GM19099 (cell line): ENCODE measurements around the gene HDAC11.

Experiments used
- POLR2A ChIP-seq: IDR thresholded peaks from 3 replicates; pipeline ENCODE4 v1.6.1; 2011; ENCODE audit warnings: low read depth; ENCODE audit not compliant: insufficient read length; ENCODE audit errors: extremely low read depth

HDAC11 gene, protein sequence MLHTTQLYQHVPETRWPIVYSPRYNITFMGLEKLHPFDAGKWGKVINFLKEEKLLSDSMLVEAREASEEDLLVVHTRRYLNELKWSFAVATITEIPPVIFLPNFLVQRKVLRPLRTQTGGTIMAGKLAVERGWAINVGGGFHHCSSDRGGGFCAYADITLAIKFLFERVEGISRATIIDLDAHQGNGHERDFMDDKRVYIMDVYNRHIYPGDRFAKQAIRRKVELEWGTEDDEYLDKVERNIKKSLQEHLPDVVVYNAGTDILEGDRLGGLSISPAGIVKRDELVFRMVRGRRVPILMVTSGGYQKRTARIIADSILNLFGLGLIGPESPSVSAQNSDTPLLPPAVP

GRCh38 chr3:13479582-13480339, at the start of gene HDAC11:
Gene HDAC11, plus strand, starts transcription at chr3:13480306. Its CDS starts 42 bp downstream, at chr3:13480348.
- peak; percentile 66 for TF ChIP-seq POLR2A

GRCh38 chr3:13432093-13432492, 48.0 kb upstream of the HDAC11 start:
- TF ChIP-seq POLR2A, result no peak

DNA sequence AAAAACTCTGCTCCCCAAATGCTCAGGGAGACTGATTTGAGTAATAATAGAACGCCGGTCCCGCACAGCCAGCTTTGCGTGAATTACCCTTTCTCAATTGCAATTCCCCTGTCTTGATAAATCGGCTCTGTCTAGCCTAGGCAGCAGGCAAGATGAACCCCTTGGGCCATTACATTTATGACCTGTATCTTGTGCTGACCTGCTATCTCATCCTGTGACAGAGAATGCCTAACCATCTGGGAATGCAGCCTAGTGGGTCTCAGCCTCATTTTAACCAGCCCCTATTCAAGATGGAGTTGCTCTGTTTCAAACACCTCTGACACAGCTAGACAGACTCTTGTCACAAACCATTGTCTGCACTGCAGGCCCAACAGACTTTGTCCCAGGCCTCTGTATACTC, 46.2 kb upstream of the HDAC11 start:
- TF ChIP-seq POLR2A, result no peak

GRCh38 chr3:13440204-13440817, 39.8 kb upstream of the HDAC11 start:
- no peak for TF ChIP-seq POLR2A

DNA sequence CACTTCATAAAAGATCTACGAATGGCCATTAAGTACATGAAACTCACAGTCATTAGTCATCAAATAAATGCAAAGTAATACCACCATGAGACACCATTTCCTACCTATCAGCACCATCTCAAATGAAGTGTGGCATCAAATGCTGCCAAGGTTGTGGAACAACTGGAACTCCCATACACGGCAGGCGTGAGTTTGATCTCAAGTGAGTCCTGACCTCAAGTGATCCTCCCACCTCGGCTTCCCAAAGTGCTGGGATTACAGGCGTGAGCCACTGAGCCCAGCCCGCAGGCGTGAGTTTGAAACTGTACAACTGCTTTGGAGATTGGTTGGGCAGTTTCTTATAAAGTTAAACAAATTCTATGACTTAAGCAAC, 28.8 kb upstream of the HDAC11 start:
- TF ChIP-seq POLR2A, result no peak

GRCh38 chr3:13452490-13453335, 27.4 kb upstream of the HDAC11 start:
- TF ChIP-seq POLR2A, result no peak

DNA sequence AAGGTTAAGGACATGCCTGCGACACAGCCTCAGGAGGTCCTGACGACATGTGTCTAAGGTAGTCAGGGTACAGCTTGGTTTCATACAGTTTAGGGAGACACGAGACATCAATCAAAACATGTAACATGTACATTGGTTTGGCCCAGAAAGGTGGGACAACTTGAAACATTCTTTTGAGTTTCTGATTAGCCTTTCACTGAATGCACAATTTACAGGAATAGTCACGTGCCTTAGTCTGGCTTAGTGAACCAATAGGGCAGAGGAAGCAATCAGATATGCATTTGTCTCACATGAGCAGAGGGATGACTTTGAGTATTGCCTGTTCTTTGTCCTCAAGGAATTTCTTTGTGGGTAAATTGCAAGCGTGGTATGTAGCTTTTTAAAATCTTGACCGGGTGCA, 24.5 kb upstream of the HDAC11 start:
- TF ChIP-seq POLR2A, result no peak

- no peak for TF ChIP-seq POLR2A
Measured at GRCh38 chr3:13457593-13457992, 22.5 kb upstream of the HDAC11 start.

DNA sequence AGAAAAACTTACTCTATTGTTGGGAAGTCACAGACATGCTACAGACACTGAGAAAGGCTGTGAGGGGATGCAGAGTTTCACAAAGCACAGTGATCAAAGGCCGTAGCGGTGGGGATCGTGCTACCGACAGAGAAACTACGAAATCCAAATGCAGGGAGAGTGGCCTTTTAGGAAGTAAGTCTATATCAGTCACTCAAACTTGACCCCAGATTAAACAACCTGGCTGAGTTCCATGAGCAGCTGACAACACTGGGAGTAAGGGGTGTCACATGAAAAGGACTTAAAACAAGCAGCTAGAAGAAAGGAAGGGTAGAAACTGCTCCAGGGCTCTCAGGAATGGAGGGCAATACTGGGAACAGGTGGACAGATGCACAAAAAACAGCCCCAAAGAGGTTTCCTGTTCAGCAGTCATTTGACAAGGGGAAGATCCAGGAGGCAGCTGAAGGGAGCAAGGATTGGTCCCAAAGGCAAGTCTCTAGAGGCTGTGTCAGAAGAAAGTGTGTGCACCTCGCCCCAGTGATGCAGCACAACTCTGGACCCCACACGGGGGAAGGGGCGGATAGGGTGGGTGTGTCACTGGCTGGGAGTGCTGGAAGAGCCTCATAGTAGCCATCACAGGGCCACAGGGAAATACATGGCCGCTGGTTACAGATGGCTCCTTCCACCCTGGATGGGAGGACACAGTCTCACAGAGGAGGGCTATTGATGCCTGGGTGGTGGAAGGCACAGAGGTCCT, 20.3 kb upstream of the HDAC11 start:
- TF ChIP-seq POLR2A, result no peak

DNA sequence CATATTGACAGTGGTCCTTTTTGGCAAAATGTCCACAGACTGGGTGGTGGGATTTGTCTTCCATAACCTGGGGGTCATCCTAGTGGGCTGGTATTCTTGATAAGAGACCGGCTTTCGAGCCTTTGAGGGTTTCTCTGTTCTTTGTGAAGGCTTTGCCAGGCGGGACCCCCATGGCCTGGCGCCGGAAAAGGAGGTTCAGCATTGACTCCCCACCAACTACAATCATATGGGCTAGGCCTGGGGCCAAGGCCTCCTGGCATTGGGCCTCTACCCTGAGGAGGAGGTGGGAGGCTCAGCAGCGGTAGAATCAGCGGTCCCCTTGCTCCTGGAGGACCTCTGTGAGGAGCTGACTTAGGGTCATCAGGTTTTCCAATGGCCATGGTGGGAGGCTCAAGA, 19.8 kb upstream of the HDAC11 start:
- TF ChIP-seq POLR2A, result no peak

DNA sequence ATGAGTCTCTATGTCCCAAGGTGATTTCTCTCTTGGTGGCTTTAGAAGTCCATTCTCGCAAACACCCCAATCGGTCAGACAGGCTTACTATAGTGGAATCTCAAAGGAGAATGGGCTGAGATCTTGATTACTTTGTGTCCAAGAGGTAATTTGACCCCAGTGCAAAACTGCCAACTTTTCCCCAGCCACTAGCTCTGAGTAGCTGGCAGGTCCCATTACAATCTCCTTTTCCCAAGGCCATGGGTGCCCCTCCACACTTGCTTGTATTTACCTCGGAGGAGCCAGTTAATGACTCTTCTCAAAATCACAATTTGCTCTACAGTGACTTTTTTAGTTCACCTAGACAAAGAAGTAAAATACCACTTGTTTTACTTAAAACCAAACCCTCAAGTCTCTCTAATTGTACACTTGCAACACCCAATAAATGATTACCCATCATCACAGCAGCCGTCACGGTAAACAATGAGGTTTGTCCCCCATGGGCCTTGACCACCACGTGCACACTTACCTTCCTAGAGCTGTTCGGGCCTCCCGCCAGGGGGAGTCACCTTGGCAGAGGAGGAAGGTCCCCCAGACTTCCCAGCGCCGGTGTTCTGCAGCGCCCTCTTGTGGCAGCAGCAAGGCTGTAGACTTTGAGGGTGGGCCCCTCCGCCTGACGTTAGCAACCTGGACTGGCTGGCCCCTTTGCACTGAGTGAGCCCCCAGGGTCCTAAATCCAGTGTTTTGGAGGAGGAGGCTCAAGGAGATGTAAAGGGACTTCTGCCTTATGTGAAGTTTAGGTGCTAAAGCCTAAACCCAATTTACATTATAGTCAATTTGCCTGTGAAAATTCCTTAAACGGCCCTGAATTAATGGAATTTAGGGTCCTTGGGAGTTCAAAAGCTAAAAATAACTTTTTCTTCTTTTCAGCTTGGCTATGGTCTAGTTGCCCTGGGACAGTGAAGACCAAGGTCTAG, 18.7 kb upstream of the HDAC11 start:
- no peak for TF ChIP-seq POLR2A

DNA sequence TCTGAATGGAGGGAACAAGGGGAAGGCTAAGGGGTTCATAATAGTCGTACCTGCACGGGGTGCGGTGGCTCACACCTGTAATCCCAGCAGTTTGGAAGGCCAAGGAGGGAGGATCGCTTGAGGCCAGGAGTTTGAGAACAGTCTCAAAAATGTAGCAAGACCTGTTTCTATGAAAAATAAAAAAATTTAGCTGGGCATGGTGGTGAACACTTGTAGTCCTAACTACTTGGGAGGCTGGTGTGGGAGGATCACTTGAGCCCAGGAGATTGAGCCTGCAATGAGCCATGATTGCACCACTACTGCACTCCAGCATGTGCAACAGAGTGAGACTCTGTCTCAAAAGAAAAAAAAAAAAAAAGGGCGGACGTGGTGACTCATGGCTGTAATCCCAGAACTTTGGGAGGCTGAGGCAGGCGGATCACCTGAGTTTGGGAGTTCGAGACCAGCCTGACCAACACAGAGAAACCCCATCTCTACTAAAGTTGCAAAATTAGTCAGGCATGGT, 17.9 kb upstream of the HDAC11 start:
- TF ChIP-seq POLR2A, result no peak

GRCh38 chr3:13462822-13463221, 17.3 kb upstream of the HDAC11 start:
- TF ChIP-seq POLR2A, result no peak
